ENCODE data around the gene PRSS33. TPM values are rescaled to one million over a fixed set of nuclear protein-coding genes. Genes with fewer than 3 reads are reported as not detected.

The PRSS33 gene
- total and polyA plus RNA-seq, 2 of the 8 experiments (the other 6 are each of a cell fraction or from before 2014, with no cell fraction given): 0.09 TPM; not detected in 1

- TF ChIP-seq KDM1A (IDR thresholded peaks at IDR 0.05; ENCODE audit: borderline replicate concordance, low read length) (no peak), POLR2AphosphoS5 (IDR thresholded peaks at IDR 0.05; ENCODE audit: low read depth, low read length) (no peak), TAF7 (optimal IDR thresholded peaks at IDR 0.05; ENCODE audit: borderline replicate concordance, low read depth, low read length) (no peak), CHD2 (IDR thresholded peaks at IDR 0.05; ENCODE audit: low read length) (no peak), MAX (IDR thresholded peaks at IDR 0.05) (no peak), TBP (IDR thresholded peaks at IDR 0.05; ENCODE audit: low read depth, low read length) (no peak), RBBP5 (IDR thresholded peaks at IDR 0.05; ENCODE audit: borderline replicate concordance, low read depth, low read length) (no peak), SP2 (IDR thresholded peaks at IDR 0.05; ENCODE audit: low read length) (no peak)
These were observed 47.5 kb downstream of the PRSS33 start (continued) for GRCh38 chr16:2739625-2740430.
